ENCODE measurements around the gene CDH4.

Gene CDH4

DNA sequence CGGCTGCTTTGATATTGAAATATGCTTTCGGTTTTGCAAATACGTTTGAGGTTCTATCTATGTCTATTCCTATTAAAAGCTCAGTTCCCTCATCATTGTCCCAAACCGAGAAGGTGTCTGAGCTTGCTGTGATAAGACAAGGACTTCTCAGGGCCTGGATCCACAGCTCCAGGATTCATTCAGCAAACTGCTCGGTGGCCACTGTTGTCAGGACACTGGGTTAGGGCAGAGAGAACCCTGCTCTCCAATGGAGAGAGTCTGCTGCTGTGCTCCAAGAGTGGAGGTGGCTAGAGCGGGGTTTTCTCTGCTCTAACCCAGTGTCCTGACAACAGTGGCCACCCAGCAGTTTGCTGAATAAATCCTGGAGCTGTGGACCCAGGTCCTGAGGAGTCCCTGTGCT, 198.5 kb downstream of the CDH4 start:
- no peak for TF ChIP-seq TCF12 (IDR thresholded peaks at IDR 0.05; ENCODE audit: low read depth)
- no peak for TF ChIP-seq EGR1 (IDR thresholded peaks at IDR 0.05)
- TF ChIP-seq CREB1 (IDR thresholded peaks at IDR 0.05; ENCODE audit: low read depth) = no peak
- TF ChIP-seq, protein P1, sequence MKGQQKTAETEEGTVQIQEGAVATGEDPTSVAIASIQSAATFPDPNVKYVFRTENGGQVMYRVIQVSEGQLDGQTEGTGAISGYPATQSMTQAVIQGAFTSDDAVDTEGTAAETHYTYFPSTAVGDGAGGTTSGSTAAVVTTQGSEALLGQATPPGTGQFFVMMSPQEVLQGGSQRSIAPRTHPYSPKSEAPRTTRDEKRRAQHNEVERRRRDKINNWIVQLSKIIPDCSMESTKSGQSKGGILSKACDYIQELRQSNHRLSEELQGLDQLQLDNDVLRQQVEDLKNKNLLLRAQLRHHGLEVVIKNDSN (IDR thresholded peaks at IDR 0.05) = no peak
- TF ChIP-seq NFIC (IDR thresholded peaks at IDR 0.05) = no peak
- TF ChIP-seq TEAD4 (IDR thresholded peaks at IDR 0.05) = no peak
- no peak for TF ChIP-seq ZBTB7A (IDR thresholded peaks at IDR 0.05; ENCODE audit: low read depth)
- no peak for TF ChIP-seq TAF1 (IDR thresholded peaks at IDR 0.05; ENCODE audit: low read depth)
- TF ChIP-seq, protein P2, sequence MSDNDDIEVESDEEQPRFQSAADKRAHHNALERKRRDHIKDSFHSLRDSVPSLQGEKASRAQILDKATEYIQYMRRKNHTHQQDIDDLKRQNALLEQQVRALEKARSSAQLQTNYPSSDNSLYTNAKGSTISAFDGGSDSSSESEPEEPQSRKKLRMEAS (IDR thresholded peaks at IDR 0.05) = no peak
- TF ChIP-seq FOXM1 (IDR thresholded peaks at IDR 0.05; ENCODE audit: borderline replicate concordance, low read depth) = no peak
- TF ChIP-seq, protein P3, sequence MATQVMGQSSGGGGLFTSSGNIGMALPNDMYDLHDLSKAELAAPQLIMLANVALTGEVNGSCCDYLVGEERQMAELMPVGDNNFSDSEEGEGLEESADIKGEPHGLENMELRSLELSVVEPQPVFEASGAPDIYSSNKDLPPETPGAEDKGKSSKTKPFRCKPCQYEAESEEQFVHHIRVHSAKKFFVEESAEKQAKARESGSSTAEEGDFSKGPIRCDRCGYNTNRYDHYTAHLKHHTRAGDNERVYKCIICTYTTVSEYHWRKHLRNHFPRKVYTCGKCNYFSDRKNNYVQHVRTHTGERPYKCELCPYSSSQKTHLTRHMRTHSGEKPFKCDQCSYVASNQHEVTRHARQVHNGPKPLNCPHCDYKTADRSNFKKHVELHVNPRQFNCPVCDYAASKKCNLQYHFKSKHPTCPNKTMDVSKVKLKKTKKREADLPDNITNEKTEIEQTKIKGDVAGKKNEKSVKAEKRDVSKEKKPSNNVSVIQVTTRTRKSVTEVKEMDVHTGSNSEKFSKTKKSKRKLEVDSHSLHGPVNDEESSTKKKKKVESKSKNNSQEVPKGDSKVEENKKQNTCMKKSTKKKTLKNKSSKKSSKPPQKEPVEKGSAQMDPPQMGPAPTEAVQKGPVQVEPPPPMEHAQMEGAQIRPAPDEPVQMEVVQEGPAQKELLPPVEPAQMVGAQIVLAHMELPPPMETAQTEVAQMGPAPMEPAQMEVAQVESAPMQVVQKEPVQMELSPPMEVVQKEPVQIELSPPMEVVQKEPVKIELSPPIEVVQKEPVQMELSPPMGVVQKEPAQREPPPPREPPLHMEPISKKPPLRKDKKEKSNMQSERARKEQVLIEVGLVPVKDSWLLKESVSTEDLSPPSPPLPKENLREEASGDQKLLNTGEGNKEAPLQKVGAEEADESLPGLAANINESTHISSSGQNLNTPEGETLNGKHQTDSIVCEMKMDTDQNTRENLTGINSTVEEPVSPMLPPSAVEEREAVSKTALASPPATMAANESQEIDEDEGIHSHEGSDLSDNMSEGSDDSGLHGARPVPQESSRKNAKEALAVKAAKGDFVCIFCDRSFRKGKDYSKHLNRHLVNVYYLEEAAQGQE (IDR thresholded peaks at IDR 0.05; ENCODE audit: low read depth) = no peak
- TF ChIP-seq RAD21 (IDR thresholded peaks at IDR 0.05; ENCODE audit: low read depth) = no peak
- no peak for TF ChIP-seq EP300 (IDR thresholded peaks at IDR 0.05; ENCODE audit: borderline replicate concordance)
- no peak for TF ChIP-seq CEBPB (IDR thresholded peaks at IDR 0.05)
- no peak for TF ChIP-seq YY1 (IDR thresholded peaks at IDR 0.05; ENCODE audit: low read depth)

DNA sequence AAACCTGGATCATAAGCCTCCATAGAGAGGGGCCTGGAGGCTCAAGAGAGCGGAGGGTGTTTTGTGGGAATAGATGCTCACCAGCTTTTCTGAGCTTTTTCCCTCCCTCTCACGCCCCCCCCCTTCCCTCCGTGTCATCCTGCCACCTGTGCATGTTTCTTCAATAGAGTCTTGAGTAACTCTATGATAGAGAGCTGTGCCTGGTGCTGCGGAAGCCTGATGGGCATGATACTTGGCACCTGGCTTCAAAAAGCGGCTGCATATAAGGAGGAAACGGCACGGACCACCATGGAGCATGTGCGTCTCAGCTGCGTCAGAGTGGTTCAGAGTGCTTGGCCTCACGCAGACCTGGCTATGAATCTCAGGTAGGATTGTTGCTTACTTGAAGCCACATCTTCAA, 198.9 kb downstream of the CDH4 start:
- TF ChIP-seq ZBTB7A (IDR thresholded peaks at IDR 0.05; ENCODE audit: low read depth) (no peak), CEBPB (IDR thresholded peaks at IDR 0.05) (no peak), TEAD4 (IDR thresholded peaks at IDR 0.05) (no peak), EGR1 (IDR thresholded peaks at IDR 0.05) (no peak), NFIC (IDR thresholded peaks at IDR 0.05) (no peak), EP300 (IDR thresholded peaks at IDR 0.05; ENCODE audit: borderline replicate concordance) (no peak), CREB1 (IDR thresholded peaks at IDR 0.05; ENCODE audit: low read depth) (no peak), TCF12 (IDR thresholded peaks at IDR 0.05; ENCODE audit: low read depth) (no peak), FOXM1 (IDR thresholded peaks at IDR 0.05; ENCODE audit: borderline replicate concordance, low read depth) (no peak), TAF1 (IDR thresholded peaks at IDR 0.05; ENCODE audit: low read depth) (no peak), YY1 (IDR thresholded peaks at IDR 0.05; ENCODE audit: low read depth) (no peak), RAD21 (IDR thresholded peaks at IDR 0.05; ENCODE audit: low read depth) (no peak)
- TF ChIP-seq, protein P2 (IDR thresholded peaks at IDR 0.05) = no peak
- TF ChIP-seq, protein P1 (IDR thresholded peaks at IDR 0.05) = no peak
- TF ChIP-seq, protein P3 (IDR thresholded peaks at IDR 0.05; ENCODE audit: low read depth) = no peak

DNA sequence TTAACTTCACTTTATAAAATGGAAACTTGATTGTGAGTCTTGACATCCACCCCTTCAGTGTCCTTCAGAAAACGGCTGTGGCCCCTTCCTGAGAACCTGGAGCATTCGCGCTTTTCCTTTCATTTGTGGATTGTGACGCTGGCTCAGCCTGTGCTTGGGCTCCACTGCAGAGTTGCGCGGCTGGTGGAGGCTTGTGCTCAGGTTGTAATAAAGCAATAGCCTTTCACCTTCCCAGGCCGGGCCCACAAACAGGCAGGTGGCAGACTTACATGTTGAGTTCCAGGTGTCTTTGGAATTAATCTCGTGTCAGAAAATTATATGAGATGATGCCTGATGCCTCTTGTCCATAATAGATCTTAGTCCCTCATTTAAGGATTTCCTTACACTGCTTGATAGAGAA, 199.9 kb downstream of the CDH4 start:
- TF ChIP-seq, protein P2 (IDR thresholded peaks at IDR 0.05) = no peak
- no peak for TF ChIP-seq TCF12 (IDR thresholded peaks at IDR 0.05; ENCODE audit: low read depth)

DNA sequence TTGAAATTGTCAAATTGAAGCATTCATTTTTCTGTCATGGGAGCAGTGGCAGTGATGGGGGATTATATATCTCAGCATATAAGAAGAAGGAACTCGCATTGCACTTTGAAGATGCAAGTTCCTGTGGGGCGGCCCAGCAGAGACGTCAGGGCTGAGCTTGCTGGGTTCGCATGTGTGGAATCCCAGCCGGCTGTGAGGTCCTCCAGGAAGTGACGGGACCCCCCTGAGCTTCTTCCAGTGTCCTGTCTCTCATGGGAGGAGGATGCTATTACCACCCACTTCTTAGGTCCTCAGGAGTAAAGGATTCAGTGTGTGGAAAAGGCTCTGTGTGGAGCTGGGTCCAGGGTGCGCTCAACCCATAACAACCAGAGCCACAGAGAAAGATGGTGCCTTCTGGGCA, 201.2 kb downstream of the CDH4 start:
- TF ChIP-seq CEBPB (IDR thresholded peaks at IDR 0.05) (no peak), CREB1 (IDR thresholded peaks at IDR 0.05; ENCODE audit: low read depth) (no peak), ZBTB7A (IDR thresholded peaks at IDR 0.05; ENCODE audit: low read depth) (no peak), EP300 (IDR thresholded peaks at IDR 0.05; ENCODE audit: borderline replicate concordance) (no peak), EGR1 (IDR thresholded peaks at IDR 0.05) (no peak), FOXM1 (IDR thresholded peaks at IDR 0.05; ENCODE audit: borderline replicate concordance, low read depth) (no peak), TAF1 (IDR thresholded peaks at IDR 0.05; ENCODE audit: low read depth) (no peak), TEAD4 (IDR thresholded peaks at IDR 0.05) (no peak), YY1 (IDR thresholded peaks at IDR 0.05; ENCODE audit: low read depth) (no peak), RAD21 (IDR thresholded peaks at IDR 0.05; ENCODE audit: low read depth) (no peak), NFIC (IDR thresholded peaks at IDR 0.05) (no peak)
- TF ChIP-seq, protein P3 (IDR thresholded peaks at IDR 0.05; ENCODE audit: low read depth) = no peak
- TF ChIP-seq, protein P2 (IDR thresholded peaks at IDR 0.05) = no peak

Measured in Ishikawa (cell line).